GM21447 (cell line): ENCODE data around the gene RCHY1.
"Not testable (repeated sequence)": the region's sequence is repeated elsewhere in the genome, so short reads cannot be mapped to it uniquely, and the experiment has no call there.

ENCODE experiments used
- ATAC-seq: cut with Tn5 transposase; IDR thresholded peaks from one replicate; pipeline ENCODE4 v1.9.1; 2021; ENCODE audit not compliant: unreplicated experiment

The RCHY1 gene

GRCh38 chr4:75516144-75516543 is 1.9 kb upstream of the RCHY1 start:
- no peak for ATAC-seq

GRCh38 chr4:75514949-75515612 is 878 bp upstream of the RCHY1 start:
- peak; percentile 1 for ATAC-seq

- peak; percentile 2 for ATAC-seq
Observed at GRCh38 chr4:75513526-75514130, 575 bp downstream of the RCHY1 start.

GRCh38 chr4:75512386-75513211 is 1.6 kb downstream of the RCHY1 start:
- peak; percentile 28 for ATAC-seq

- ATAC-seq: no peak
Observed at GRCh38 chr4:75511841-75512240, 2.4 kb downstream of the RCHY1 start.

- ATAC-seq: not testable (repeated sequence)
Observed at GRCh38 chr4:75509592-75509991, 4.6 kb downstream of the RCHY1 start.

GRCh38 chr4:75505630-75506029 is 8.6 kb downstream of the RCHY1 start:
- no peak for ATAC-seq

- no peak for ATAC-seq
Observed at GRCh38 chr4:75502671-75503070, 11.5 kb downstream of the RCHY1 start.

GRCh38 chr4:75499900-75500299 is 14.3 kb downstream of the RCHY1 start:
- no peak for ATAC-seq

- ATAC-seq: no peak
Observed at GRCh38 chr4:75498041-75498440, 16.2 kb downstream of the RCHY1 start.

GRCh38 chr4:75497133-75497532 is 17.1 kb downstream of the RCHY1 start:
- no peak for ATAC-seq

GRCh38 chr4:75496406-75496805 is 17.8 kb downstream of the RCHY1 start:
- ATAC-seq: no peak

GRCh38 chr4:75495476-75495875 is 18.7 kb downstream of the RCHY1 start:
- no peak for ATAC-seq

GRCh38 chr4:75494563-75494962 is 19.6 kb downstream of the RCHY1 start:
- ATAC-seq: no peak

GRCh38 chr4:75490155-75490554 is 24.0 kb downstream of the RCHY1 start:
- no peak for ATAC-seq

- ATAC-seq: no peak
Observed at GRCh38 chr4:75484190-75484589, 30.0 kb downstream of the RCHY1 start.

- ATAC-seq: no peak
Observed at GRCh38 chr4:75477201-75477600, 37.0 kb downstream of the RCHY1 start.

- ATAC-seq: no peak
Observed at GRCh38 chr4:75470738-75471137, 43.5 kb downstream of the RCHY1 start.

- ATAC-seq: no peak
Observed at GRCh38 chr4:75469896-75470295, 44.3 kb downstream of the RCHY1 start.

GRCh38 chr4:75457365-75457764 is 56.8 kb downstream of the RCHY1 start:
- no peak for ATAC-seq

GRCh38 chr4:75434105-75434504 is 80.1 kb downstream of the RCHY1 start:
- ATAC-seq: no peak

- peak; percentile 70 for ATAC-seq
Observed at GRCh38 chr4:75432683-75433082, 81.5 kb downstream of the RCHY1 start.
